Stimulated activated CD4-positive, alpha-beta T cell treated with anti-CD3 and anti-CD28 coated beads, Interleukin-15, amount 100 ng/mL, for 48 hours (primary cell): ENCODE results near the gene TUBA8.
A peak's percentile ranks its signal among the peaks of the same experiment; 100 is the strongest.
"Not testable (repeated sequence)": the region's sequence is repeated elsewhere in the genome, so short reads cannot be mapped to it uniquely, and the experiment has no call there.

Experiments used
- DNase-seq, 2 donors: peaks; one replicate each; pipeline ENCODE4 v3.0.0-alpha.2; 2020; ENCODE audit warnings: low read depth in 2 of 2

TUBA8 gene

GRCh38 chr22:18130018-18130417 lies 19.4 kb downstream of the TUBA8 start:
- DNase-seq = no peak

- no peak for DNase-seq
Observed at GRCh38 chr22:18130699-18131429, 20.3 kb downstream of the TUBA8 start.

GRCh38 chr22:18133452-18133851 lies 22.8 kb downstream of the TUBA8 start:
- no peak for DNase-seq

GRCh38 chr22:18136563-18137320 lies 26.1 kb downstream of the TUBA8 start:
- no peak for DNase-seq

GRCh38 chr22:18141004-18141403 lies 30.4 kb downstream of the TUBA8 start:
- DNase-seq = not testable (repeated sequence)

- no peak for DNase-seq
Observed at GRCh38 chr22:18144105-18144504, 33.5 kb downstream of the TUBA8 start.

- DNase-seq = no peak
Observed at GRCh38 chr22:18145676-18146388, 35.2 kb downstream of the TUBA8 start.

- no peak for DNase-seq
Observed at GRCh38 chr22:18146389-18146753, 35.8 kb downstream of the TUBA8 start.

- DNase-seq = no peak
Observed at GRCh38 chr22:18147791-18148190, 37.2 kb downstream of the TUBA8 start.

- no peak for DNase-seq
Observed at GRCh38 chr22:18148293-18148965, 37.8 kb downstream of the TUBA8 start.

GRCh38 chr22:18152519-18152918 lies 41.9 kb downstream of the TUBA8 start:
- DNase-seq = peak in 1 of 2 donors; percentile 8

- DNase-seq = no peak
Observed at GRCh38 chr22:18154821-18155390, 44.3 kb downstream of the TUBA8 start.

- DNase-seq = not testable (repeated sequence)
Observed at GRCh38 chr22:18155546-18155945, 44.9 kb downstream of the TUBA8 start.

GRCh38 chr22:18156878-18157713 lies 46.5 kb downstream of the TUBA8 start:
- peak; percentile 37 to 51 for DNase-seq

- no peak for DNase-seq
Observed at GRCh38 chr22:18157714-18158028, 47.1 kb downstream of the TUBA8 start.

GRCh38 chr22:18160641-18161040 lies 50.0 kb downstream of the TUBA8 start:
- DNase-seq = not testable (repeated sequence)

GRCh38 chr22:18163843-18164242 lies 53.2 kb downstream of the TUBA8 start:
- DNase-seq = not testable (repeated sequence)

GRCh38 chr22:18164584-18164983 lies 54.0 kb downstream of the TUBA8 start:
- DNase-seq = not testable (repeated sequence)

- DNase-seq = not testable (repeated sequence)
Observed at GRCh38 chr22:18165356-18165755, 54.7 kb downstream of the TUBA8 start.

GRCh38 chr22:18170284-18170683 lies 59.7 kb downstream of the TUBA8 start:
- not testable (repeated sequence) for DNase-seq

- DNase-seq = not testable (repeated sequence)
Observed at GRCh38 chr22:18172203-18172602, 61.6 kb downstream of the TUBA8 start.
